GM18520 (cell line): ENCODE measurements around the gene MYL6.
A peak's percentile ranks its signal among the peaks of the same experiment; 100 is the strongest.
"Not testable (repeated sequence)": the region's sequence is repeated elsewhere in the genome, so short reads cannot be mapped to it uniquely, and the experiment has no call there.

Experiments used
- ATAC-seq: cut with Tn5 transposase; IDR thresholded peaks from one replicate; pipeline ENCODE4 v1.9.1; 2021; ENCODE audit not compliant: unreplicated experiment

Gene MYL6

GRCh38 chr12:56189099-56189917 lies 31.1 kb downstream of the MYL6 start, which contains the start of gene SMARCC2:
Gene SMARCC2 (minus strand): TSS chr12:56189483. CDS start chr12:56189461, 22 bp downstream.
- peak; percentile 80 for ATAC-seq

- no peak for ATAC-seq
Measured at GRCh38 chr12:56189918-56190694, 31.9 kb downstream of the MYL6 start.

GRCh38 chr12:56190695-56191155 lies 32.6 kb downstream of the MYL6 start:
- ATAC-seq: no peak

GRCh38 chr12:56192582-56192981 lies 34.4 kb downstream of the MYL6 start:
- no peak for ATAC-seq

- no peak for ATAC-seq
Measured at GRCh38 chr12:56193025-56193578, 34.9 kb downstream of the MYL6 start.

GRCh38 chr12:56196818-56197550 lies 38.8 kb downstream of the MYL6 start:
- not testable (repeated sequence) for ATAC-seq

- no peak for ATAC-seq
Measured at GRCh38 chr12:56197921-56198635, 39.9 kb downstream of the MYL6 start.

- ATAC-seq: no peak
Measured at GRCh38 chr12:56198836-56199235, 40.7 kb downstream of the MYL6 start.

GRCh38 chr12:56202366-56202765 lies 44.2 kb downstream of the MYL6 start:
- ATAC-seq: no peak

GRCh38 chr12:56202838-56203237 lies 44.7 kb downstream of the MYL6 start:
- ATAC-seq: no peak

GRCh38 chr12:56204275-56204674 lies 46.1 kb downstream of the MYL6 start:
- no peak for ATAC-seq

GRCh38 chr12:56205445-56205844 lies 47.3 kb downstream of the MYL6 start:
- ATAC-seq: no peak

GRCh38 chr12:56206452-56207166 lies 48.5 kb downstream of the MYL6 start:
- no peak for ATAC-seq

GRCh38 chr12:56208006-56208405 lies 49.8 kb downstream of the MYL6 start:
- no peak for ATAC-seq
